Activated naive CD4-positive, alpha-beta T cell (primary cell): ENCODE results near the gene TDRD3.
"Not testable (repeated sequence)": the region's sequence is repeated elsewhere in the genome, so short reads cannot be mapped to it uniquely, and the experiment has no call there.

ENCODE experiments used
- DNase-seq, 4 experiments: peaks; one replicate each; lab custom pipeline; 2025; lab: John Stamatoyannopoulos, UW

Gene TDRD3

GRCh38 chr13:60398907-60399589 lies 2.0 kb downstream of the TDRD3 start:
- no peak for DNase-seq

GRCh38 chr13:60402022-60402421 lies 5.0 kb downstream of the TDRD3 start:
- DNase-seq: no peak

GRCh38 chr13:60407095-60407494 lies 10.1 kb downstream of the TDRD3 start:
- no peak for DNase-seq

- DNase-seq: not testable (repeated sequence)
These were observed 10.8 kb downstream of the TDRD3 start for GRCh38 chr13:60407852-60408251.

- DNase-seq: not testable (repeated sequence)
These were observed 12.7 kb downstream of the TDRD3 start for GRCh38 chr13:60409574-60410292.

- no peak for DNase-seq
These were observed 13.3 kb downstream of the TDRD3 start for GRCh38 chr13:60410299-60410698.

GRCh38 chr13:60411464-60411863 lies 14.4 kb downstream of the TDRD3 start:
- no peak for DNase-seq

GRCh38 chr13:60411983-60412382 lies 15.0 kb downstream of the TDRD3 start:
- DNase-seq: no peak

- DNase-seq: no peak
These were observed 16.0 kb downstream of the TDRD3 start for GRCh38 chr13:60412909-60413616.

- no peak for DNase-seq
These were observed 17.2 kb downstream of the TDRD3 start for GRCh38 chr13:60414177-60414576.

GRCh38 chr13:60417734-60418133 lies 20.7 kb downstream of the TDRD3 start:
- no peak for DNase-seq

- no peak for DNase-seq
These were observed 21.9 kb downstream of the TDRD3 start for GRCh38 chr13:60418954-60419353.

- no peak for DNase-seq
These were observed 28.3 kb downstream of the TDRD3 start for GRCh38 chr13:60425332-60425731.

GRCh38 chr13:60426075-60426474 lies 29.1 kb downstream of the TDRD3 start:
- DNase-seq: no peak

- DNase-seq: no peak
These were observed 30.3 kb downstream of the TDRD3 start for GRCh38 chr13:60427285-60427684.

GRCh38 chr13:60431108-60431700 lies 34.2 kb downstream of the TDRD3 start:
- DNase-seq: no peak

- no peak for DNase-seq
These were observed 36.5 kb downstream of the TDRD3 start for GRCh38 chr13:60433505-60433904.

- no peak for DNase-seq
These were observed 38.8 kb downstream of the TDRD3 start for GRCh38 chr13:60435762-60436374.

GRCh38 chr13:60439201-60439600 lies 42.2 kb downstream of the TDRD3 start:
- no peak for DNase-seq

GRCh38 chr13:60441761-60442160 lies 44.7 kb downstream of the TDRD3 start:
- DNase-seq: no peak

- DNase-seq: no peak
These were observed 52.0 kb downstream of the TDRD3 start for GRCh38 chr13:60448907-60449510.

- no peak for DNase-seq
These were observed 56.5 kb downstream of the TDRD3 start for GRCh38 chr13:60453490-60453889.
